HCT116 (cell line): ENCODE data around the gene DIP2A. TPM values are rescaled to one million over a fixed set of nuclear protein-coding genes. Genes with fewer than 3 reads are reported as not detected.

Experiments
- ATAC-seq: fragments of 200-7000 bp; cut with Tn5 transposase; 2 replicates; pipeline ENCODE4 v1.9.1; 2020; ENCODE audit warnings: mild to moderate bottlenecking, moderate library complexity
- BruUV-seq: library from RNA; stranded (reverse); fragments of 400-500 nt; replicated peaks from 2 replicates; lab custom pipeline; 2021; lab: Mats Ljungman, UMichigan
- CTCF ChIA-PET: fragments of 300-600 bp; sonication (Branson Sonifier 250); formaldehyde crosslinking; loops from one replicate; lab custom pipeline; 2021; ENCODE audit warnings: antibody characterized with exemption; lab: Charles Lee
- POLR2A ChIA-PET: fragments of 300-600, 350-600 bp; sonication (Branson Sonifier 250); formaldehyde crosslinking; loops from one replicate; lab custom pipeline; 2021; ENCODE audit warnings: antibody characterized with exemption; lab: Charles Lee
- RAD21 ChIA-PET, 2 experiments: fragments of 300-600 bp; sonication (Branson Sonifier 250); formaldehyde crosslinking; loops; one replicate each; lab custom pipeline; 2023; ENCODE audit warnings: low total read pairs in 2 of 2; ENCODE audit not compliant: uncharacterized antibody in 2 of 2, unreplicated experiment in 2 of 2, low non-redundant PET in 1 of 2; lab: Charles Lee
- DNase-seq: peaks from one replicate; pipeline ENCODE4 v3.0.0-alpha.2; 2010; ENCODE audit warnings: low read depth, low spot score
- H2AFZ ChIP-seq: fragments of 200-600 bp; shearing (Covaris generic), sonication (generic); 2 replicates; pipeline ENCODE4 v1.6.1; 2017; ENCODE audit warnings: low read depth, mixed run types, mixed read lengths, antibody characterized with exemption, low read length; ENCODE audit not compliant: poor library complexity, severe bottlenecking
- H3K27ac ChIP-seq: 2 replicates; pipeline ENCODE4 v1.5.1; 2012; ENCODE audit warnings: low read depth, low read length
- H3K27me3 ChIP-seq: fragments of 200-600 bp; sonication (generic); 2 replicates; pipeline ENCODE4 v1.6.1; 2016; ENCODE audit warnings: mixed run types, low read length, mixed read lengths; ENCODE audit not compliant: insufficient read depth
- H3K36me3 ChIP-seq, 2 experiments: fragments of 200-500 bp in 1 of 2; fragments of 200-600 bp in 1 of 2; sonication (Bioruptor generic) in 1 of 2; sonication (generic) in 1 of 2; 2 replicates each; pipeline versions ENCODE4 v1.5.1 to v1.6.1; 2014 to 2016; ENCODE audit warnings: low read length in 2 of 2, inconsistent platforms in 1 of 2, mixed read lengths in 1 of 2, mixed run types in 1 of 2; ENCODE audit not compliant: insufficient read depth in 2 of 2, control insufficient read depth in 1 of 2
- H3K4me1 ChIP-seq, 2 experiments: fragments of 200-600 bp in 1 of 2; sonication (generic) in 1 of 2; 2 replicates each; pipeline versions ENCODE4 v1.5.1 to v1.6.1; 2012 to 2017; ENCODE audit warnings: low read length in 2 of 2, inconsistent platforms in 1 of 2, mild to moderate bottlenecking in 1 of 2, mixed read lengths in 1 of 2, mixed run types in 1 of 2, moderate library complexity in 1 of 2; ENCODE audit not compliant: insufficient read depth in 2 of 2, control insufficient read depth in 1 of 2
- H3K4me2 ChIP-seq: fragments of 200-600 bp; sonication (generic); 2 replicates; pipeline ENCODE4 v1.6.1; 2017; ENCODE audit warnings: mixed run types, low read length, mixed read lengths
- H3K4me3 ChIP-seq, 2 experiments: fragments of 200-600 bp in 1 of 2; sonication (generic) in 1 of 2; replicated peaks in 1 of 2; 2 replicates each; pipeline ENCODE4 v1.5.1; 2011 to 2016; ENCODE audit warnings: low read length in 2 of 2, control low read depth in 1 of 2, low read depth in 1 of 2, mild to moderate bottlenecking in 1 of 2, mixed read lengths in 1 of 2, mixed run types in 1 of 2
- H3K79me2 ChIP-seq: fragments of 200-600 bp; sonication (generic); 2 replicates; pipeline ENCODE4 v1.6.1; 2017; ENCODE audit warnings: mild to moderate bottlenecking, mixed run types, low read length, moderate library complexity, mixed read lengths; ENCODE audit not compliant: insufficient read depth
- H3K9ac ChIP-seq: fragments of 200-600 bp; sonication (generic); 2 replicates; pipeline ENCODE4 v1.6.1; 2016; ENCODE audit warnings: low read length, mixed read lengths
- H3K9me2 ChIP-seq: fragments of 200-600 bp; sonication (generic), shearing (Covaris generic); 2 replicates; pipeline ENCODE4 v1.6.1; 2017; ENCODE audit warnings: mixed run types, mild to moderate bottlenecking, moderate library complexity; ENCODE audit not compliant: insufficient read depth
- H3K9me3 ChIP-seq, 2 experiments: fragments of 200-500 bp in 1 of 2; fragments of 200-600 bp in 1 of 2; sonication (Bioruptor generic) in 1 of 2; sonication (generic) in 1 of 2; 2 replicates each; pipeline ENCODE4 v1.6.1; 2014 to 2017; ENCODE audit warnings: low read length in 2 of 2, mixed read lengths in 2 of 2, inconsistent platforms in 1 of 2, low read depth in 1 of 2, mild to moderate bottlenecking in 1 of 2, mixed run types in 1 of 2, moderate library complexity in 1 of 2; ENCODE audit not compliant: control insufficient read depth in 1 of 2, insufficient read depth in 1 of 2
- H4K20me1 ChIP-seq: fragments of 200-600 bp; sonication (generic), shearing (Covaris generic); 2 replicates; pipeline ENCODE4 v1.6.1; 2017; ENCODE audit warnings: mixed run types, mild to moderate bottlenecking, moderate library complexity; ENCODE audit not compliant: insufficient read depth
- CBX3 ChIP-seq: IDR thresholded peaks from 2 replicates; pipeline ENCODE4 v1.6.1; 2012; ENCODE audit warnings: low read depth
- CEBPB ChIP-seq: IDR thresholded peaks from 2 replicates; pipeline ENCODE4 v1.6.1; 2012; ENCODE audit warnings: low read depth
- EGR1 ChIP-seq: IDR thresholded peaks from 2 replicates; pipeline ENCODE4 v1.6.1; 2012; ENCODE audit warnings: low read depth
- EZH2phosphoT487 ChIP-seq: fragments of 200-600 bp; IDR thresholded peaks from 2 replicates; pipeline ENCODE4 v1.6.1; 2018; ENCODE audit warnings: antibody characterized with exemption, borderline replicate concordance
- FOSL1 ChIP-seq: IDR thresholded peaks from 2 replicates; pipeline ENCODE4 v1.6.1; 2012; ENCODE audit warnings: low read depth
- JUND ChIP-seq: IDR thresholded peaks from 2 replicates; pipeline ENCODE4 v1.6.1; 2012
- RAD21 ChIP-seq: IDR thresholded peaks from 2 replicates; pipeline ENCODE4 v1.6.1; 2012; ENCODE audit warnings: low read depth, mild to moderate bottlenecking
- SIN3A ChIP-seq: IDR thresholded peaks from 2 replicates; pipeline ENCODE4 v1.6.1; 2012; ENCODE audit warnings: low read depth
- SP1 ChIP-seq: IDR thresholded peaks from 2 replicates; pipeline ENCODE4 v1.6.1; 2012; ENCODE audit warnings: low read depth
- TCF7L2 ChIP-seq: IDR thresholded peaks from 2 replicates; pipeline ENCODE4 v1.7.0; 2011; ENCODE audit warnings: borderline replicate concordance, inconsistent platforms; ENCODE audit not compliant: insufficient read depth, insufficient read length; ENCODE audit errors: extremely low read depth
- YY1 ChIP-seq: IDR thresholded peaks from 2 replicates; pipeline ENCODE4 v1.6.1; 2011; ENCODE audit warnings: low read length, low read depth, moderate library complexity, mild to moderate bottlenecking; ENCODE audit not compliant: insufficient replicate concordance; ENCODE audit errors: extremely low read depth
- ZFX ChIP-seq: fragments of 450-650 bp; IDR thresholded peaks from 2 replicates; pipeline ENCODE4 v1.6.1; 2017
- ZNF274 ChIP-seq: fragments of 200-500 bp; sonication (Bioruptor generic); IDR thresholded peaks from 2 replicates; pipeline ENCODE4 v1.6.1; 2014; ENCODE audit warnings: mild to moderate bottlenecking, low read depth, low read length, inconsistent platforms
- intact Hi-C: fragments of 100-400 bp; cut with micrococcal nuclease; formaldehyde crosslinking; loops from 2 replicates; pipeline ENCODE4 v1.10.0; 2022
- total RNA-seq: library from RNA; stranded (reverse); gene quantifications from one replicate; pipeline ENCODE4 v1.2.1, GENCODE V29; 2021; ENCODE audit not compliant: unreplicated experiment
- TF ChIP-seq, protein P1 (sequence below): IDR thresholded peaks from 2 replicates; pipeline ENCODE4 v1.6.1; 2012
- TF ChIP-seq, protein P2 (sequence below): IDR thresholded peaks from 2 replicates; pipeline ENCODE4 v1.6.1; 2011; ENCODE audit warnings: mild to moderate bottlenecking, low read length, moderate library complexity; ENCODE audit not compliant: insufficient replicate concordance; ENCODE audit errors: extremely low read depth
- TF ChIP-seq, protein P3 (sequence below): IDR thresholded peaks from 2 replicates; pipeline ENCODE4 v1.6.1; 2012

DIP2A gene
- total RNA-seq, 1 experiment from 2014 or later, result 39.9 TPM

DNA sequence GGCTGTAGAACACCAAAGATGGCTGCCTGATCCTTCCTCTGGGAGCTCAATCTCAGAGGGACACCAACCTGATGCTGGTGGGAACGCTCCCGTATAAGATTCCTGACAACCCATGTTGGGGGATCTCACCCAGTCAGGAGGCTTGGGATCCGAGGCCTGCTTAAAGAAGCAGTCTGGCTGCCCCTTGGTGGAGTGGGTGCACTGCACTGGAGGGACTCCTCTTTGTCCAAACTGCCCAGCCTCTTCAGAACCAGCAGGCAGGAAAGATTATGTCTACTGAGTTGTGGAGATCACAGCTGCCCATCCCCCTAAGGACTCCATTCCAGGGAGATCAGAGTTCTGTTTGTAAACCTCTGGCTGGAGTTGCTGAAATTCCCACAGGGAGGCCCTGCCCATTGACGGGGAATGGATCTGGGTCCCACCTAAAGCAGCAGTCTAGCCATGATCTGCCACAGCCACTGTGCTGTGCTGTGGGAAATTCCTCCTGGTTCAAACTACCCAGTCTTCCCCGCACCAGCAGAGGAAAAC is 123.2 kb downstream of the DIP2A start:
- Histone ChIP-seq H3K27me3 (no peaks in the 10 kb centered on the region), H3K4me3 (no peak overlapping the region)
- no peak for TF ChIP-seq CBX3
- TF ChIP-seq ZFX, result no peak
- TF ChIP-seq, all 23 proteins: peak for 0
- RAD21 ChIA-PET, result no interaction called here
- BruUV-seq, result no TSS peak
- Histone ChIP-seq H3K9me2 (no peaks in the 10 kb centered on the region), H3K4me2 (no peak overlapping the region), H3K27ac (no peak overlapping the region), H3K9ac (no peak overlapping the region), H3K36me3 (no peaks in the 10 kb centered on the region), H3K4me1 (no peaks in the 10 kb centered on the region), H2AFZ (no peak overlapping the region), H4K20me1 (no peaks in the 10 kb centered on the region), H3K9me3 (no peaks in the 10 kb centered on the region; a peak in 1 of 4 replicates), H3K79me2 (no peaks in the 10 kb centered on the region)
- CTCF ChIA-PET, result no interaction called here
- POLR2A ChIA-PET, result no interaction called here
- intact Hi-C loops, result no loop called here
- ATAC-seq (no peak), DNase-seq (no peak)

DNA sequence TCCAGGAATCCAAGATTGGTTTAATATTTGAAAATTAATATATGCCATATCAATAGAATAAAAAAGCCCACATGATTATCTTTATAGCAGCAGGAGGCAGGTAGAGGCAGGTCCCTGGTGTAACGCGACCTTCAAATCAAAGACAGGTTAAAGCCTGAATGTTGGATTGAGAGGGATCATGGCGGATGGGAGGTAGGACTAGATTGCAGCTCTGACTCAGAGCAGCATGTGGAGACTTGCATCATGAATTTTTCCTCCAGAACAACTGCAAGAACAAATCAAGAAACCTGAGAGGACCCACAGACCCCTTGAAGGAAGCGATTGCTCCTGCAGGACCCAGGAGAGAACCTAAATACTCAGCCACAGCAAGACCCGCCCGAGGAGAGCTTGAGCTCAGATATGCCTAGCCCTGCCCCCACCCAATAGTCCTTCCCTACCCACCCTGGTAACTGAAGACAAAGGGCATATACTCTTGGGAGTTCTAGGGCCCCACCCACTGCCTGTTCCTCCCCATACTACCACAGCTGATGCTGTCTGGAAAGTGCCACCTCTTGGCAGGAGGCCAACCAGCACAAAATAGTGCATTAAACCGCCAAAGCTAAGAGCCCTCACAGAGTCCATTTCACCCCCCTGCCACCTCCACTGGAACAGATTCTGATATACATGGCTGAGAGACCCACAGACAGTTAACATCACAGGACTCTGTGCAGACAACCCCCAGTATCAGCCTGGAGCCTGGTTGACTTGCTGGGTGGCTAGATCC is 126.7 kb downstream of the DIP2A start:
- no peak overlapping the region for H3K27ac ChIP-seq
- no peaks in the 10 kb centered on the region for H3K4me1 ChIP-seq
- no peak overlapping the region for H3K9ac ChIP-seq
- H3K4me3 ChIP-seq, result no peak overlapping the region
- H3K4me2 ChIP-seq, result no peak overlapping the region
- no peaks in the 10 kb centered on the region; a peak in 1 of 4 replicates for H3K9me3 ChIP-seq
- ATAC-seq (no peak), DNase-seq (no peak)
- no peaks in the 10 kb centered on the region for H3K79me2 ChIP-seq
- ChIA-PET POLR2A (no interaction called here), CTCF (no interaction called here), RAD21 (no interaction called here)
- H3K36me3 ChIP-seq, result no peaks in the 10 kb centered on the region
- intact Hi-C loops, result no loop called here
- BruUV-seq, result no TSS peak
- H4K20me1 ChIP-seq, result no peaks in the 10 kb centered on the region
- no peak overlapping the region for H2AFZ ChIP-seq
- TF ChIP-seq CBX3, result no peak
- TF ChIP-seq FOSL1, result no peak
- TF ChIP-seq, protein P1, sequence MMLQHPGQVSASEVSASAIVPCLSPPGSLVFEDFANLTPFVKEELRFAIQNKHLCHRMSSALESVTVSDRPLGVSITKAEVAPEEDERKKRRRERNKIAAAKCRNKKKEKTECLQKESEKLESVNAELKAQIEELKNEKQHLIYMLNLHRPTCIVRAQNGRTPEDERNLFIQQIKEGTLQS, result no peak
- no peak for TF ChIP-seq EGR1
- no peak for TF ChIP-seq SIN3A
- TF ChIP-seq TCF7L2, result no peak
- TF ChIP-seq CEBPB, result no peak
- TF ChIP-seq, protein P2, sequence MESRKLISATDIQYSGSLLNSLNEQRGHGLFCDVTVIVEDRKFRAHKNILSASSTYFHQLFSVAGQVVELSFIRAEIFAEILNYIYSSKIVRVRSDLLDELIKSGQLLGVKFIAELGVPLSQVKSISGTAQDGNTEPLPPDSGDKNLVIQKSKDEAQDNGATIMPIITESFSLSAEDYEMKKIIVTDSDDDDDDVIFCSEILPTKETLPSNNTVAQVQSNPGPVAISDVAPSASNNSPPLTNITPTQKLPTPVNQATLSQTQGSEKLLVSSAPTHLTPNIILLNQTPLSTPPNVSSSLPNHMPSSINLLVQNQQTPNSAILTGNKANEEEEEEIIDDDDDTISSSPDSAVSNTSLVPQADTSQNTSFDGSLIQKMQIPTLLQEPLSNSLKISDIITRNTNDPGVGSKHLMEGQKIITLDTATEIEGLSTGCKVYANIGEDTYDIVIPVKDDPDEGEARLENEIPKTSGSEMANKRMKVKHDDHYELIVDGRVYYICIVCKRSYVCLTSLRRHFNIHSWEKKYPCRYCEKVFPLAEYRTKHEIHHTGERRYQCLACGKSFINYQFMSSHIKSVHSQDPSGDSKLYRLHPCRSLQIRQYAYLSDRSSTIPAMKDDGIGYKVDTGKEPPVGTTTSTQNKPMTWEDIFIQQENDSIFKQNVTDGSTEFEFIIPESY, result no peak
- TF ChIP-seq RAD21, result no peak
- no peak for TF ChIP-seq ZFX
- no peak for TF ChIP-seq SP1
- no peak for TF ChIP-seq YY1
- no peak for TF ChIP-seq ZNF274
- TF ChIP-seq JUND, result no peak
- TF ChIP-seq, protein P3, sequence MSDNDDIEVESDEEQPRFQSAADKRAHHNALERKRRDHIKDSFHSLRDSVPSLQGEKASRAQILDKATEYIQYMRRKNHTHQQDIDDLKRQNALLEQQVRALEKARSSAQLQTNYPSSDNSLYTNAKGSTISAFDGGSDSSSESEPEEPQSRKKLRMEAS, result no peak
- TF ChIP-seq EZH2phosphoT487, result no peak
- H3K27me3 ChIP-seq, result no peaks in the 10 kb centered on the region
- no peaks in the 10 kb centered on the region for H3K9me2 ChIP-seq
